Testis (tissue), 5 donors: Measurements from ENCODE around the gene OMA1. TPM values are rescaled to one million over a fixed set of nuclear protein-coding genes. Genes with fewer than 3 reads are reported as not detected.

Source experiments
- DNase-seq: peaks from one replicate; pipeline ENCODE4 v3.0.0-alpha.2; 2019
- H3K27ac ChIP-seq, 2 donors: fragments of 200-600 bp; sonication (generic); one replicate each; pipeline ENCODE4 v1.5.1; 2019
- H3K27me3 ChIP-seq: fragments of 200-600 bp; sonication (generic); one replicate; pipeline ENCODE4 v1.5.1; 2019
- H3K36me3 ChIP-seq: fragments of 200-600 bp; sonication (generic); one replicate; pipeline ENCODE4 v1.5.1; 2017; ENCODE audit warnings: low read depth; ENCODE audit errors: missing control alignments
- H3K4me1 ChIP-seq: fragments of 200-600 bp; sonication (generic); one replicate; pipeline ENCODE4 v1.5.1; 2019
- H3K4me3 ChIP-seq, 2 donors: fragments of 200-600 bp; sonication (generic); one replicate each; pipeline ENCODE4 v1.5.1; 2017 to 2019
- H3K9me3 ChIP-seq: fragments of 200-600 bp; sonication (generic); one replicate; pipeline ENCODE4 v1.5.1; 2017
- CTCF ChIP-seq, 3 experiments: fragments of 450-650 bp in 2 of 3; fragments of 200-600 bp in 1 of 3; sonication (generic) in 1 of 3; IDR thresholded peaks; one replicate each; pipeline ENCODE4 v1.5.1; 2016 to 2019; ENCODE audit warnings: antibody characterized with exemption in 3 of 3, mild to moderate bottlenecking in 2 of 3, moderate library complexity in 1 of 3
- POLR2A ChIP-seq: fragments of 450-650 bp; IDR thresholded peaks from one replicate; pipeline ENCODE4 v1.6.1; 2017; ENCODE audit warnings: antibody characterized with exemption, mild to moderate bottlenecking, moderate library complexity
- WGBS, 2 donors: methylation state at CpG; one replicate each; pipeline ENCODE4 v1.1.5; 2018; 5-methylcytosine and 5-hydroxymethylcytosine counted together
- intact Hi-C: fragments of 100-400 bp; cut with DNase I; formaldehyde crosslinking; loops from one replicate; pipeline ENCODE4 v1.15.1; 2023; ENCODE audit warnings: low total_unique reads
- long read RNA-seq, 2 donors: transcript quantifications; one replicate each; lab custom pipeline, GENCODE V29; 2026
- polyA plus RNA-seq: library from polyadenylated mRNA; stranded (reverse); fragments of 350-450 nt; fragmentation: Illumina TruSeq; extraction: RNeasy Lipid Tissue Mini Kit (QIAGEN cat#74804); gene quantifications from one replicate; pipeline ENCODE4 v1.2.3, GENCODE V29; 2014; ENCODE audit warnings: low read depth, low replicate concordance; ENCODE audit not compliant: insufficient read depth
- total RNA-seq, 2 donors: library from RNA; depleted of rRNA; stranded (reverse); fragments of >200 nt; gene quantifications; one replicate each; pipeline ENCODE4 v1.2.3, GENCODE V29; 2016

Gene OMA1
- total RNA-seq: 10 to 100 TPM; 22.1 to 24.7 TPM
- polyA plus RNA-seq: 10.9 TPM
- long read RNA-seq, donor 1: 0 reads
- long read RNA-seq, donor 2: 0 reads

- Histone ChIP-seq H3K9me3 (no peaks in the 10 kb centered on the region), H3K4me1 (peaks cover 15% of the 10 kb centered on the region), H3K36me3 (no peaks in the 10 kb centered on the region), H3K27me3 (no peaks in the 10 kb centered on the region), H3K4me3 (peak within 1 kb of the TSS; percentile 77 to 88), H3K27ac (peak within 1 kb of the TSS; percentile 99)
- DNase-seq: peak; percentile 97
- peak; percentile 90 to 99 (median 97) for TF ChIP-seq CTCF (IDR thresholded peaks at IDR 0.05)
- TF ChIP-seq POLR2A: peak; percentile 41
- intact Hi-C loops: no loop called here
- WGBS, 2 donors: 1 to 3% methylated on average over 2 to 46 of the region's 46 CpGs
These were observed at the start of gene OMA1 for GRCh38 chr1:58546520-58547308. Gene OMA1 (minus strand): TSS chr1:58546726. CDS start chr1:58539294, 7,432 bp downstream.

- TF ChIP-seq CTCF (IDR thresholded peaks at IDR 0.05) (no peak), POLR2A (no peak)
- Histone ChIP-seq H3K9me3 (no peaks in the 10 kb centered on the region), H3K4me1 (no peaks in the 10 kb centered on the region), H3K27ac (no peak overlapping the region), H3K4me3 (no peak overlapping the region), H3K27me3 (no peaks in the 10 kb centered on the region), H3K36me3 (no peaks in the 10 kb centered on the region)
- intact Hi-C loops: no loop called here
- WGBS, 2 donors: 72 to 78% methylated on average over 1 of the region's 1 CpG
- no peak for DNase-seq
These were observed 48.0 kb upstream of the OMA1 start for GRCh38 chr1:58594546-58594945.

GRCh38 chr1:58592522-58593134 lies 46.1 kb upstream of the OMA1 start:
- intact Hi-C loops: no loop called here
- DNase-seq: no peak
- no peak overlapping the region for H3K27ac ChIP-seq

GRCh38 chr1:58591806-58592205 lies 45.3 kb upstream of the OMA1 start:
- no peaks in the 10 kb centered on the region for H3K36me3 ChIP-seq
- DNase-seq: no peak
- no peaks in the 10 kb centered on the region for H3K9me3 ChIP-seq
- TF ChIP-seq POLR2A: no peak
- TF ChIP-seq CTCF (IDR thresholded peaks at IDR 0.05): no peak
- no peaks in the 10 kb centered on the region for H3K4me1 ChIP-seq
- 74 to 92% methylated on average over 1 of the region's 1 CpG for WGBS, 2 donors
- no peak overlapping the region for H3K27ac ChIP-seq
- H3K27me3 ChIP-seq: no peaks in the 10 kb centered on the region
- intact Hi-C loops: no loop called here
- no peak overlapping the region for H3K4me3 ChIP-seq

More at GRCh38 chr1:58592522-58593134, 46.1 kb upstream of the OMA1 start:
- TF ChIP-seq CTCF (IDR thresholded peaks at IDR 0.05) (no peak), POLR2A (no peak)
- H3K9me3 ChIP-seq: no peaks in the 10 kb centered on the region
- no peak overlapping the region for H3K4me3 ChIP-seq
- H3K27me3 ChIP-seq: no peaks in the 10 kb centered on the region
- 51 to 59% methylated on average over 5 of the region's 5 CpGs for WGBS, 2 donors
- no peaks in the 10 kb centered on the region for H3K4me1 ChIP-seq
- H3K36me3 ChIP-seq: no peaks in the 10 kb centered on the region
